OCI-LY3 (cell line): Measurements from ENCODE around the gene KLF11.
A peak's percentile ranks its signal among the peaks of the same experiment; 100 is the strongest.

Experiments used
- H2AFZ ChIP-seq: fragments of 200-600, 300-600 bp; shearing (Covaris generic); 2 replicates; pipeline ENCODE4 v1.6.0; 2014; ENCODE audit warnings: antibody characterized with exemption, low read depth, low read length
- H3K27ac ChIP-seq: fragments of 200-600, 300-600 bp; sonication (generic); 2 replicates; pipeline ENCODE4 v1.5.1; 2014; ENCODE audit warnings: mild to moderate bottlenecking, low read length, moderate library complexity, mixed read lengths
- H3K27me3 ChIP-seq: fragments of 200-600, 300-600 bp; sonication (generic); 2 replicates; pipeline ENCODE4 v1.6.1; 2014; ENCODE audit warnings: low read depth, low read length, mixed read lengths
- H3K36me3 ChIP-seq: fragments of 200-600, 300-600 bp; sonication (generic); replicated peaks from 2 replicates; pipeline ENCODE3; 2014; ENCODE audit warnings: low read depth, low read length, mixed read lengths
- H3K4me1 ChIP-seq: fragments of 300-600, 200-600 bp; sonication (generic); 2 replicates; pipeline ENCODE4 v1.6.1; 2014; ENCODE audit warnings: low read length, mixed read lengths
- H3K4me2 ChIP-seq: fragments of 200-600, 300-600 bp; sonication (generic); 2 replicates; pipeline ENCODE4 v1.6.1; 2014; ENCODE audit warnings: low read length, mixed read lengths
- H3K4me3 ChIP-seq: fragments of 300-600, 200-600 bp; sonication (generic); 2 replicates; pipeline ENCODE4 v1.5.1; 2014; ENCODE audit warnings: antibody characterized with exemption, mild to moderate bottlenecking, low read length, moderate library complexity
- H3K79me2 ChIP-seq: fragments of 300-600, 200-600 bp; shearing (Covaris generic); 2 replicates; pipeline ENCODE4 v1.6.1; 2014; ENCODE audit warnings: mild to moderate bottlenecking, low read length, mixed read lengths
- H3K9ac ChIP-seq: fragments of 300-600, 200-600 bp; shearing (Covaris generic); 2 replicates; pipeline ENCODE4 v1.6.0; 2014; ENCODE audit warnings: mild to moderate bottlenecking, low read length, moderate library complexity
- H3K9me3 ChIP-seq: fragments of 200-600, 300-600 bp; shearing (Covaris generic); 2 replicates; pipeline ENCODE4 v1.6.1; 2014; ENCODE audit warnings: low read length, mixed read lengths; ENCODE audit not compliant: insufficient read depth
- H4K20me1 ChIP-seq: fragments of 200-600, 300-600 bp; sonication (generic); 2 replicates; pipeline ENCODE4 v1.6.1; 2016; ENCODE audit warnings: low read length, mixed read lengths; ENCODE audit not compliant: insufficient read depth
- CTCF ChIP-seq: fragments of 200-600, 300-600 bp; sonication (generic); IDR thresholded peaks from 2 replicates; pipeline ENCODE4 v1.5.1; 2014; ENCODE audit warnings: antibody characterized with exemption, low read length, low read depth
- EZH2phosphoT487 ChIP-seq: fragments of 200-600 bp; shearing (Covaris generic); IDR thresholded peaks from 2 replicates; pipeline ENCODE4 v1.6.1; 2018; ENCODE audit warnings: antibody characterized with exemption, mixed run types, low read depth

The KLF11 gene

GRCh38 chr2:10034333-10035052 is 8.9 kb upstream of the KLF11 start:
- Histone ChIP-seq H4K20me1 (no peaks in the 10 kb centered on the region), H3K9me3 (no peaks in the 10 kb centered on the region), H3K4me1 (peaks cover 18% of the 10 kb centered on the region), H3K79me2 (peaks cover 6% of the 10 kb centered on the region; the same call in 1 of the 2 replicates), H2AFZ (no peak overlapping the region), H3K4me3 (no peak overlapping the region), H3K9ac (no peak overlapping the region), H3K36me3 (no peaks in the 10 kb centered on the region), H3K27me3 (no peaks in the 10 kb centered on the region), H3K4me2 (no peak overlapping the region), H3K27ac (no peak overlapping the region)
- TF ChIP-seq CTCF = no peak

GRCh38 chr2:10035053-10035422 is 8.3 kb upstream of the KLF11 start:
- Histone ChIP-seq H3K27me3 (no peaks in the 10 kb centered on the region), H3K9ac (no peak overlapping the region), H2AFZ (no peak overlapping the region), H4K20me1 (no peaks in the 10 kb centered on the region), H3K4me2 (no peak overlapping the region), H3K9me3 (no peaks in the 10 kb centered on the region), H3K27ac (no peak overlapping the region), H3K79me2 (peaks cover 6% of the 10 kb centered on the region; the same call in 1 of the 2 replicates), H3K4me3 (no peak overlapping the region), H3K36me3 (no peaks in the 10 kb centered on the region), H3K4me1 (peaks cover 13% of the 10 kb centered on the region)
- TF ChIP-seq CTCF (no peak), EZH2phosphoT487 (no peak)

- Histone ChIP-seq H4K20me1 (no peaks in the 10 kb centered on the region), H3K79me2 (peaks cover 6% of the 10 kb centered on the region; the same call in 1 of the 2 replicates), H3K4me1 (peaks cover 12% of the 10 kb centered on the region), H3K27me3 (no peaks in the 10 kb centered on the region), H2AFZ (no peak overlapping the region), H3K4me2 (no peak overlapping the region), H3K27ac (no peak overlapping the region), H3K36me3 (no peaks in the 10 kb centered on the region), H3K9ac (no peak overlapping the region), H3K9me3 (no peaks in the 10 kb centered on the region), H3K4me3 (no peak overlapping the region)
- TF ChIP-seq CTCF (no peak), EZH2phosphoT487 (no peak)
Measured at GRCh38 chr2:10035633-10036032, 7.7 kb upstream of the KLF11 start.

GRCh38 chr2:10036095-10036884 is 7.1 kb upstream of the KLF11 start:
- no peaks in the 10 kb centered on the region for H3K36me3 ChIP-seq
- H3K9ac ChIP-seq = no peak overlapping the region
- no peaks in the 10 kb centered on the region for H3K9me3 ChIP-seq
- H3K4me1 ChIP-seq = peaks cover 7% of the 10 kb centered on the region
- no peaks in the 10 kb centered on the region for H4K20me1 ChIP-seq
- TF ChIP-seq EZH2phosphoT487 = no peak
- peak; percentile 39 for TF ChIP-seq CTCF
- no peaks in the 10 kb centered on the region; the same call in 1 of the 2 replicates for H3K79me2 ChIP-seq
- H3K27ac ChIP-seq = no peak overlapping the region
- H2AFZ ChIP-seq = no peak overlapping the region
- no peak overlapping the region for H3K4me2 ChIP-seq
- H3K27me3 ChIP-seq = no peaks in the 10 kb centered on the region
- no peak overlapping the region for H3K4me3 ChIP-seq
